SKM-1 (cell line): ENCODE data around the gene PAK4.

Source experiments
- DNase-seq: peaks from one replicate; lab custom pipeline; 2025; ENCODE audit not compliant: unreplicated experiment; lab: John Stamatoyannopoulos, UW

The PAK4 gene

GRCh38 chr19:39163621-39164020 is 38.0 kb downstream of the PAK4 start:
- no peak for DNase-seq

DNA sequence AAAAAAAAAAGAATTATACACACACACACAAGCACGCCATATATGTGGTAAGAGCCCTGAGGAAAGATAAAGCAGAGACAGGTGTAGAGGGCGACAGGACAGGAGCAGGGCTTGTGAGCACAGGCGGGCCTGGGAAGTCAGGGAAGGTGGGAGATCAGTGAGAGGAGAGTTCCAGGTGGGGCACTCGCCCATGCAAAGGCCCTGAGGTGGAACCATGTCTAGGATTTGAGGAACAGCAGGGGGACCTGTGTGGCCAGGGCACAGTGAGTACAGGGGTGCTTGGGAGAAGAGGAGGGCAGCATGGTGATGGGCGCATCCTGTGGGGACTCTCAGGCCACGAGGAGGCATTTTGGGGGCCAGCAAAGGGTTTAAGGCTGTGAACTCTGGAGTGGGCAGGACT is 38.7 kb downstream of the PAK4 start:
- DNase-seq = no peak

DNA sequence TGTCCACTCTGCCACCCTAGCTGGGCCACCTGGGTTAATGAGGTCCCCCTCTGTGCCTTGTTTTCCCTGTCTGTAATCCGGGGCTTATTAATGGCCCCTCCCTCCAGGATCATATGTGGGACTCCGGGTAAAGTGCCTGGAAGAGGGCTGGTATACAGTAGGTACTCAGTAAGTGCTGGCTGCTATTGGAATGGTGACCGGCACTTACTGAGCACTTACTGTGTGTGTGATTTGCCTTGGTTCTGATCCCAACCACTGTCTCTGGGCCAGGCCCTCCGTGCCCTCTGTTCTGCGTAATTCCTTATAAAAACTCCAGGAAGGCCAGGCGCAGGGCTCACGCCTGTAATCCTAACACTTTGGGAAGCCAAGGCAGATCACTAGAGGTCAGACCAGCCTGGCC is 40.3 kb downstream of the PAK4 start:
- no peak for DNase-seq

- DNase-seq = no peak
These were observed 41.2 kb downstream of the PAK4 start for GRCh38 chr19:39166571-39167391.

DNA sequence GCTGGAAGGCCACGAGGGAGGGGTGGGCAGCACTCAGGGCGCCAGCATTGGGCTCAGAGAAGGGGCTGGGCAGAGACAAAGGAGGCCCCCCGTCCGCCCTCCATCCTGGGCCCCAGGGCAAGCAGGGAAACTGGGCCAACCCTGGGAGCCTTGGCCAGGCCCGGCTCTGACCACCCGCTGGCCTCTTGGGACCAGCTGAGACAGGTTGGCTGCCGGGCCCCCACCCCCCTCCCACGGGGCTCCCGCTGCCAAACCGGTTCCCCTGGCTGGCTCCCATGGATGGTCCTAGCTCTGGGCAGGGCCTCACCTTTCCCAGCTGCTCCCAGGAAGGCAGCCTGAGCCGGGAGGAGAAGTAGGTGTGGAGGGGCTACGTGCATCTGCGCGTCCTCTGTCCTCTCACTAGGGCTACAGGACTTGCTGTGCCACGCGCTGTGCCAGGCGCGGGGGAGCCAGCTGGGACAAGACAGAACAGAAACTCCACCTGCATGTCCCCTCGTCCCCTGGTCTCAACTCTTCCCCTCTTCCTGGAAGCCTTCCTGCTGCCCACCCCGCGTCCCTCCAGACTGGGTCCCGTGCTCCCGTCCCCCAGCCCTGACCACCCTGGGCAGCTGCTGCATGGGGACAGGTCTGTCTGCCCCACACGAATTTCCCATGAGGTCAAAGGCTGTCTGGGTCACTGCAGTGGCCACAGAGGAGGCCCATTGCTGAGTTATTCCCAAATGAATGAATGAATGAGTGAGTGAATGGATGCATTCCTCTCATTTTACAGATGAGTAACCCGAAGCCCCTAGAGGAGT is 42.1 kb downstream of the PAK4 start:
- DNase-seq = no peak

GRCh38 chr19:39168258-39169142 is 42.9 kb downstream of the PAK4 start:
- no peak for DNase-seq

GRCh38 chr19:39169143-39169810 is 43.7 kb downstream of the PAK4 start:
- DNase-seq = no peak

DNA sequence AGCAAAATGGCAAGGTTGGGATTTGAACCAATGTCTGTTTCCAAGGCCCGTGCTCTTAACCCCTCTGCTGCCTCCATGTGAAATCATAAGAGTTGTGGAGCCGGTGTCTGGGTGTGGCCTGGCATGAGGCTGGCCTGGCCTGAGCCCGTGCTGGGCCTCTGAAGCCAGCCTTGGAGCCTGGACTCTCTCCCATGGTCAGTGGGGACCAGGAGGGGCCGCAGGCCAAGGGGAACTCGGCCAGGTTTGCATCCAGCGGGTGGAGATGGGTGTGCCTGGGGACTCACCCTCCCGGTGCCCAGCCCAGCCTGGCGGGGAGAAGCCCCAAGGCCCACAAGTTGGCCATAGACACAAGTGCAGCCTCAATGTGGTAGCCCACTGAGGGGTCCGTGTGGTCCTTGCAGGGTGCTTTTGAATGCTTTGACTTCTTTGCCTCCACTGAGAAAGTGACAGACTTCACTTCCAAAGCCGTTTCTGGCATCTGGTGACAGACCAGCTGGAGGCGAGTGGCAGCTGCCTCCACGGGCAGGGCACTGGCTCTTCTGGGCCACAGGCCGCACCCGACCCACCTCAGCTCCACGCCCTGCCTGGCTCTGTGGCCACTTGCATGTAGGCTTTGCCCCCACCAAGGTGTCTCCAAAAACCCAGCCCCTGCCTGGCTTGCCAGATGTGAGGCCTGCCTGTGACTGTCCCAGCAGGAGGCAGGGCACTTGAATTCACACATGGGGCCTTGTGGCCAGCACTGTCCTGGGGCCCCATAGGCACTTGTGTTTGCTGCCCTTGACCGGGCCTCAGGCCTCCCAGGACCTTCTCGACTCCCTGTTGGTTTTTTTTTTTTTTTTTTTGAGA is 45.0 kb downstream of the PAK4 start:
- DNase-seq = no peak

- no peak for DNase-seq
These were observed 46.2 kb downstream of the PAK4 start for GRCh38 chr19:39171479-39172465.

DNA sequence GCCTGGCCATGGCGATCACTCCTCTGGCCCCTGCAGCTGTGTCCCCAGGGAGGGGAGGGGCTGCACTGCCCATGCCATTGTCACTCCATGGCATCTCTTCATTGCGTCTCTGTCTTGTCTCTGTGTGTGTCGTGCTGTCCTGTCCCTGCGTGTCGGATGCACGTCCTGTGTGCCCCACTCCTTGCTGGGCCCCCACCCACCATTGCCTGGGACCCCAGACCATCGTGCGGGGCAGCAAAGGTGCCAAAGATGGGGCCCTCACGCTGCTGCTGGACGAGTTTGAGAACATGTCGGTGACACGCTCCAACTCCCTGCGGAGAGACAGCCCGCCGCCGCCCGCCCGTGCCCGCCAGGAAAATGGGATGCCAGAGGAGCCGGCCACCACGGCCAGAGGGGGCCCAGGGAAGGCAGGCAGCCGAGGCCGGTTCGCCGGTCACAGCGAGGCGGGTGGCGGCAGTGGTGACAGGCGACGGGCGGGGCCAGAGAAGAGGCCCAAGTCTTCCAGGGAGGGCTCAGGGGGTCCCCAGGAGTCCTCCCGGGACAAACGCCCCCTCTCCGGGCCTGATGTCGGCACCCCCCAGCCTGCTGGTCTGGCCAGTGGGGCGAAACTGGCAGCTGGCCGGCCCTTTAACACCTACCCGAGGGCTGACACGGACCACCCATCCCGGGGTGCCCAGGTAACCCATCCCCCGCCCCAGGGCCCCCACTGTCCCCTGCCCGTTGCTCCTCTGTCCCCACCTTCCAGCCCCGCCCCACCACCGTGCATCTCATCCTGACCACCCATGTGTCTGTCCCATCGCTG is 47.3 kb downstream of the PAK4 start:
- DNase-seq = no peak

DNA sequence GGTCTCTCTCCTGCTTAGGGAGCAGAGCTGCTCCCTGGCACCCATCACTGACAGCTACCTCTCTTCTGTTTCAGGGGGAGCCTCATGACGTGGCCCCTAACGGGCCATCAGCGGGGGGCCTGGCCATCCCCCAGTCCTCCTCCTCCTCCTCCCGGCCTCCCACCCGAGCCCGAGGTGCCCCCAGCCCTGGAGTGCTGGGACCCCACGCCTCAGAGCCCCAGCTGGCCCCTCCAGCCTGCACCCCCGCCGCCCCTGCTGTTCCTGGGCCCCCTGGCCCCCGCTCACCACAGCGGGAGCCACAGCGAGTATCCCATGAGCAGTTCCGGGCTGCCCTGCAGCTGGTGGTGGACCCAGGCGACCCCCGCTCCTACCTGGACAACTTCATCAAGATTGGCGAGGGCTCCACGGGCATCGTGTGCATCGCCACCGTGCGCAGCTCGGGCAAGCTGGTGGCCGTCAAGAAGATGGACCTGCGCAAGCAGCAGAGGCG is 48.0 kb downstream of the PAK4 start:
- no peak for DNase-seq

GRCh38 chr19:39174142-39174541 is 48.6 kb downstream of the PAK4 start:
- DNase-seq = no peak

DNA sequence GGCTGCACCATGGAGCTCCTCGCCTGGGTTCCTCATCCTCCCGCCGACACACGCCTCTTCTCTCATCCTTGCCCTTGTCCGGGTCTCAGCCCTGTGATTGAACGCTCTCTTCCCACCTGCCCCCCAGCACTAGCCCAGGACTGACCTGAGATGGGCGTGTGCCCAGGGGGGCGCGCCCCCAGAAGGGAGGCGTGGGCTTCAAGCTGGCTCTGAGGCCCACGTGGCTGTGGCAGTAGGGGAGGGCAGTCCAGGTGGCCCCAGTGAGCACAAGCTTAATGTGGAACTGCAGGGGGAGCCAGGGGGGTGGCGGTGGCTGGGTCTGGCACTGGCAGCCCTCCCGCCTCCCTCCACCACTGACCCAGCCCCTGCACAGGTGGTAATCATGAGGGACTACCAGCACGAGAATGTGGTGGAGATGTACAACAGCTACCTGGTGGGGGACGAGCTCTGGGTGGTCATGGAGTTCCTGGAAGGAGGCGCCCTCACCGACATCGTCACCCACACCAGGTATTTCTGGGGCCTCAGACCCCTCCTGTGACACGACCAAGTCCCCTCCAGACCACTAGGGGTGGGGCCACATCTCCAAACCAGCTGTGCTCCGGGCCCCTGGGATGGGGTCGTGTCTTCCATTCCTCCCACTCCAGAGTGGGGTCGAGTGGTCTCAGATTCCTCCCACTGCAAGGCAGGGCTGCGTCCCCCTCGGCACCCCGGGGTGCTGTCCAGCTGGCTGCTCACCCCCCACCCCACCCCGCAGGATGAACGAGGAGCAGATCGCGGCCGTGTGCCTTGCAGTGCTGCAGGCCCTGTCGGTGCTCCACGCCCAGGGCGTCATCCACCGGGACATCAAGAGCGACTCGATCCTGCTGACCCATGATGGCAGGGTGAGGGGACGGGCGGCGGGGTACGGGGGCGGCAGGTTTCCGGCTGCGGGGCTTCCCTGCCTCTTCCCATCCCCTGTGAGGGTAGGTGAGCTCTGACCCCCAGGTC is 49.3 kb downstream of the PAK4 start:
- DNase-seq = no peak

GRCh38 chr19:39175564-39175963 is 50.0 kb downstream of the PAK4 start:
- no peak for DNase-seq

DNA sequence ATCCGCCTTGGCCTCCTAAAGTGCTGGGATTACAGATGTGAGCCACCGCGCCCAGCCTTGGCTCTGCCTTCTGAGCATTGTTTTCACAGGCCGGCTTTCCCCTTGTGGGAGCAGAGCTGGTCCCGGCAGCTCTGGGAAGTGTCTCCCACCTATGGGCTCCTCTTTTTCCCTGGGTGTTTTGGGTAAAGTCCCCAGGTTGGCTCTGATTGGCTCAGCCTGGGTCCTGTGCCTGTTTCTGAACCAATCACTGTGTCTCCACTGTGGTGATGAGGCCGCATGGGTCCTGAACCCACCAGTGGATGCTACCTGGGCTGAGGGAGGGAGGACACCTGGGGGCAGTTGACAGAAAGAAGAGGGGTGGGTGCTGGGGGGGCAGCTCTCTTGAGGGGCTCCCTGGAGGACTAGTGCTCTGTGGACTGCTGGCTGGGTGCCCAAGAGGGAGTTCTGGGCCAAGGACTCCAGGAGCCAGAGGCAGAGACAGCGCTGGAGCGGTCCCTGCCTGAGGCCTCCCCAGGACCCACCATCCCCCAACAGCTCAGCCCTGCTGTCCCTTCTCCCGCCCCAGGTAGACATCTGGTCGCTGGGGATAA is 51.6 kb downstream of the PAK4 start:
- DNase-seq = no peak

- DNase-seq = no peak
These were observed 52.1 kb downstream of the PAK4 start for GRCh38 chr19:39177736-39178135.
